Measurements from ENCODE around the gene PDZRN3.

The PDZRN3 gene

DNA sequence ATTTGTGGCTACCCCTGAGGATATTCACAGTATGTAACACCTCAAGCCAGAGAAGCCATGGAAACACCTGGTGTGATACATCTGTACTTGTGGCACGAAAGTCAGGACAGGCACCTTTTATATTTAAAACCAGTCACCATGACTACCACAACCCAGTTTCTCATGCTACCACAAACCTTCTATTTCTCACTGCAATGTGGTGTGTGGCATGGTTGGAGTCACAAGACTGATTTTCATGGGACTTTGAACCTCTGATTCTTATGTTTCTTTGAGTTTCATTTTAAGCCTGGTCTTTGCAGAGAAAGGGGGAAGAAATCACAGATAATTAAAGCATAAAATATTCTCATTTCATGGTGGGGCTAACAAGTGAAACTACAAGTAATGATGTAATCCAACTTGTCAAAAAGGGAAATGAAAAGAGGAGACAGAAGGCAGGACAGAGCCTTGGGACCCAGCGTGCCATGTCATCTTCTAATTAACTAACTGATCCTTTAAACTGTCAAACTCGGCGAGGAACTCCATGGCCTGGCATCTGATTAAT, 175.9 kb downstream of the PDZRN3 start:
- DNase-seq: no peak

DNA sequence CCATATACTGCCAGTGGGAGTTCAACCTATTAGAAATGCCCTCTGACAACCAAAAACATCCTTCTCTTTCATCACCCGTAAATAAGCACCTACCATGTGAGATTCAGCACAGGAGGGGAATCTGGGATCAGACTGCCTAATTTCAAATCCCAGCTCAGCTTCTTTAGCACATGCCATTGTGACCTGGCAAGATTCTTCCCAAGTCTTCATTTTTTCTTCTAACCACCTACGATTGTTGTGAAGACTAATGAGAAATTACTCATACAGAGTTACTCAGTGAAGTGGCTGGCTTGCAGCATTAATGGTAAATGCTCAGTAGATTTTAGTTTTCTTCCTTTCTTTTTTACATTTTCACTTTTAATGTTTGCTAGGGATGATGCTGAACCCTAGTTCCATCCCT, 176.7 kb downstream of the PDZRN3 start:
- peak; percentile 37 for DNase-seq

DNA sequence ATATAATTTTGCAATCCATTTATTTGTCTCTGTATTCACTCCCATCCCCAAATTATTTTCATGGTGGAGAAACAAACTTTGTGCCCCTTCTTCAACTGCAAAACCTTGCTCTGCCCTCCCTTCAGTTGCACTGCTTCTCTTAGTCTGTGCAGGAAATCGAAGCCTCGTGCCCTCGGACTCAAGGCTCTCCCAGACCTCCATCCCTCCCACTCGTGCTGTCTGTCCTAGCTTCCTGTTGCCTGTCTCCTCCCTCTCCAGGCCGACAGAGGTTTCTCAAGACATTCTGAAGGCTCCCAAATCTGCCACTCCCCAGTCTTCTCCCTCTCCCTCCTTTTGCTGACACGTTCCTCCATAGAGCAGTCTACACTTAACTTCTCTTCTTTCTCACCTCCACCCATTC, 177.6 kb downstream of the PDZRN3 start:
- no peak for DNase-seq

DNA sequence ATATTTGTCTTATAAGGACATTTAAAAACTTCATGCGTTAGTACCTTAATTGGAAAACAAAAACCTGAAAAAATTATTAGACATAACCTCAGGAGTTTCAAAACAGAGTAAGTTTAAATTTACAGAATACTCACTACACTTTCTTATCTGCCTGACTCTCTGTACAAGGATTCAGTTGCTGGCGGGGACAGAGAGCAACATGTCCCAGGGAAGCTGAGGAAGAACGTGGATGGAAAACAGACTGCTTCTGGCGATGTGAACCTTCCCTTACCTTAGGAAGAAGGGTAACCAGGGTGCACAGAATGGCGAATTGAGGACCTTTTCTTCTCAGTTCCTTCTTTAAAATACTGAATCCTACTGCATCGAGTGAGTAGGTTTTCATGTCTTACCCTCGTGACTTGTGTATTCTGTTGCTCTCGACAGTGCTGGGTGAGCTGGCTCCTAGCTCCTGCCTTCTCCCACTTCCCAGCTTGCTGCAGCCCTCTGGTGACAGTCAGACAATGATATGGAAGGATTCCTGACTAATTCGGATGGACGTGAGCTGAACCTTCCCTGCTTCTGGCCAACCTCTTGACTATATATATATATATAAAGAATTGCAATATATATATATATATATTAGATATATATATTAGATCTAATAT, 178.2 kb downstream of the PDZRN3 start:
- DNase-seq: no peak

DNA sequence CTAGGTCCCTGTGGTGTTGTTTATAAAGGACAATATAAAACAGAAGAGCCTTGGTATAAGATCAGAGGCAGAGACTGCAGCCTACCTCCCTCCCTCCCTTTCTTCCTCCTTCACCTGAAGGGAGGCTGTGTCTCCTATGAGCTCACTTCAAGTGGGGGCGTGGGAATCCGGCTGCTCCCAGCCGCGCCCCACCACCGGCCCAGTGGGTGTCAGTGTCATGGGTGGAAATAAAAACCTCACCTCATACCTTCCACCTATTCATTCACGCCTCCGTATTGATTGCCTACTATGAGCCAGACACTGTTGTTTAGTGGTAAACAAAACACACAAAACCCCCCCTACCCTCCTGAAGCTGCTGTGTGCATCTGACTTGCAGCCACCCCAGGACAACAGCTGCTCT, 181.9 kb downstream of the PDZRN3 start:
- no peak for DNase-seq

DNA sequence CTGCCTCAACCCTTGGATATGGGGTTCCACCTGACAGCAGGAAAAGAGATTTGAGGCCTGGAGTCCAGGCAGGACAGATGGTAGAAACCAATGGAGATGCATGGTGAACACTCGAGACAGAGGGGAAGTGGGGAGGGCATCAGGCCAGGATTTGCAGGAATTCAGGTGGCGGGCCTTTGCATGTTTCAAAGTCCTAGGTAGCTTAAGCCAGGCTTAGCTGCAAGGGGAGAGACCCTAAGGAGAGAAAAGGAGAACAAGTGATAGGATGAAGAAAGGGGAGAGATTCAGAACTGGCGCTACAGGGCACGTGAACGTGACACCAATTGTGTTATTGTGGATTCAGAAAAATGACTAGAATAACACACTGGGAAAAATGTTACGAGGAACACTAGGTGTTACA, 182.6 kb downstream of the PDZRN3 start:
- no peak for DNase-seq

DNA sequence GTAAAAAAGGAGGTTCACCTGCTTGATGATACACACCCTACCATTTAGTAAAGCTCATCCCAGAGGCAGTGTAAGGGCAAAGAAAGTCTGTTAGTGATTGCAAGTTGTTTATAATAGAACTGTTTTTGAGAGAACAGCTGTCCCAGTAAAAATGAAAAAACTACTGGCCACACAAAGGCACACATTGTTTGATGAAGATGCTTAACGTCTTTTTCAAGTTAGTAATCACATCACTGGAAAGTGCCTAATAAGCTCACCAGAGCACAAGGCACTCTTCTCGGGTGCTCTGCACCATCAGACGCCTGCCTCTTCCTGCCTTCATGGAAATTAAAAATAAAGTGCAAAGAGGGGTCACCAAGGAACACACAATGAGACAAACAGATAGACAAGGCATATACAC, 186.9 kb downstream of the PDZRN3 start:
- no peak for DNase-seq

DNA sequence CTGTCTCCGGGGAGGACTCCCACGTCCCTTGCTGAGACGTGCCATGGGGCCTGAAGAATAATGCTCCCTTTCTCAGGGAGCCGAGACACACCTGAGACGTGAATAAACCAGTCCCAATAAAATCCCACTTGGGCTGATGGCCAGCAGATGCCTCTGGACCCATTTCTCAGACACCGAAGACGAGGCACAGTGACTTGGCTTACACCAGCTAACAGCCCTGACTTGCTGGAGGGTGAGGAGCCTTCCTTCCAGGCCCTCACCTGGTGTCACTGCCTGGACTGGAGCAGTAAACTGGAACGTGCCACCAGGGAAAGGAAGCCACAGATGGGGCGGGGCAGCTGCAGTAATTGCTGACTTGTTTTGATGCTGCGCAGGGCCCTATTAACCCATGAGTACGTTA, 189.7 kb downstream of the PDZRN3 start:
- no peak for DNase-seq

DNA sequence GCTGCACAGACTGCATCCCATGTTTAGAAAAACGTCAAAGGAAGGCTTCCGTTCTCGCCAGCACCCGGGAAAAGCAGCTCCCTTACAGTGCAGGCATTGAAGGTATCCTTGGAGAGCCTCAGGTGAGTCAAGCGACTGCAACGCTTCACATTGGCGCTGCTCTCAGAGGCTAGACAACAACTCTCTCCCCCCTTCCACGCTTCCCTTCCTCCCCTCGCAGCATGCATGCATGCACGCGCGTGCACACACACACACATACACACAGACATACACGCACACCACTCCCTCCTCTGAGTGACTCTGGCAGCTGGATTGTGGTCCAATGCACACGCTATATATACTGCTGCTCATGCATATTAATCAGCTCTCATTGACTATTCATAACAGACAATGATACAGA, 191.1 kb downstream of the PDZRN3 start:
- peak; percentile 33 for DNase-seq

DNA sequence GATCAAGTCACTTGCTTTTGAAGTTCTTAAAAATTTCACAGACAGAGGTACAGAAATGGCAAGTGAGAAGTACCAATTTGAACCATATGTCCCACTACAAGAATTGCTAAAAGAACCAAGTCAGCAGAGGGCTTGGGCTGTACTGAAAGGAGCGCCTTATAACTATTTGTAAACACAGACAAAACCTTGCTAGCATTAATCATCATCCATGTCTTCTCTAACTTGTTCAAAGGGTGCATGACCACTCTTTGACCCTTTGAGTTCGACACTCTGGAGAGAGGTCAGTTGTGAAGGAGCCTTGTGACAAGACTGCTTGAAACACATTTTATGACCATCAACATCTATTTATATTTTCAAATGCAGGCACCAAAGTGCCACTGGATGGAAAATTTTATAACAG, 191.7 kb downstream of the PDZRN3 start:
- DNase-seq: no peak

DNA sequence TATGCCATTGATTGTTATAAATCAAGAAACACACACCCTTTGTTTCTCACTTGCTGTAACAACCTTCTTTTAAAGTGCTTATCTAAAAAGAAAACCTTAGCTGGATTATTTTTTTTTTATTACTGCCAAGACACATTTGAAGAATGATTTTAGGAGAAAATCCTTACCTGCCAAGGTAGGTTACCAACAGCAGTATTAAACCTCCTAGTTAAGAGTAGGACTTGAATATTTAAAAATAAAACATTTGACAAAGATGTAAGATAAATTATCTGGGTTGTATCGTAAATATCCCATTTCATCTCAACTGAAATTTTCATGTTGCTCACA, 192.1 kb downstream of the PDZRN3 start:
- no peak for DNase-seq

DNA sequence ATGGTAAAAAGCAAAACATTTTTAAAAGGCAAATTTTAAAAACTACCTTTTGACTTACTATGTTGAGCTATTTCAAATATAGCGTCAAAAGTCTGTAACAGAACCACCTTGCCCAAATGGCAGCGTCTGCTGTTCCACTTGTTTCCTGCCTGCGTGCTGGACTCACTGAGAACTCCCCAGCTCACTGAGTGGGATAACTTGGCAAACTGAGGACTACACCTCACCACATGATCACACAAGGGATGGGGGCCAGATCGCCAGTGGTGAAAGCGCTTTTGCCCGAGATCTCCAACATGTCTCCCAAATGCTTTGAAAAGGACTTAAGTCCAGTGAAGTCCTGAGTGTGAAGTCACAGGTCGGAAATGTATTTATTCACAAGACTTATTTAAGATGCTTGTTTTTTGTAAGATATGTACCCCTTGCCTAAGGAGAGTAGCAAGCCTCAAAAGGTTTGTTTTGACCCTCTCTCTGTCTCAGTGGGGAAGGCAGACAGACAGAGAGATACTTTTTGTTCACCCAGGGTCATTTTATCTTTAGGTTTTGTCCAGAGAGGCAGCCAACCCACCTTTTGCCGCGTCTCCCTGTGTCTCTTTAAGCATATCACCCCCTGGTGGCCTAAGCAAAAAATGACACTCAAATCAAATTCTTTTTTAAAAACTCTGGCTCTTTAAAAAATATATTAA, 192.6 kb downstream of the PDZRN3 start:
- peak; percentile 44 for DNase-seq

DNA sequence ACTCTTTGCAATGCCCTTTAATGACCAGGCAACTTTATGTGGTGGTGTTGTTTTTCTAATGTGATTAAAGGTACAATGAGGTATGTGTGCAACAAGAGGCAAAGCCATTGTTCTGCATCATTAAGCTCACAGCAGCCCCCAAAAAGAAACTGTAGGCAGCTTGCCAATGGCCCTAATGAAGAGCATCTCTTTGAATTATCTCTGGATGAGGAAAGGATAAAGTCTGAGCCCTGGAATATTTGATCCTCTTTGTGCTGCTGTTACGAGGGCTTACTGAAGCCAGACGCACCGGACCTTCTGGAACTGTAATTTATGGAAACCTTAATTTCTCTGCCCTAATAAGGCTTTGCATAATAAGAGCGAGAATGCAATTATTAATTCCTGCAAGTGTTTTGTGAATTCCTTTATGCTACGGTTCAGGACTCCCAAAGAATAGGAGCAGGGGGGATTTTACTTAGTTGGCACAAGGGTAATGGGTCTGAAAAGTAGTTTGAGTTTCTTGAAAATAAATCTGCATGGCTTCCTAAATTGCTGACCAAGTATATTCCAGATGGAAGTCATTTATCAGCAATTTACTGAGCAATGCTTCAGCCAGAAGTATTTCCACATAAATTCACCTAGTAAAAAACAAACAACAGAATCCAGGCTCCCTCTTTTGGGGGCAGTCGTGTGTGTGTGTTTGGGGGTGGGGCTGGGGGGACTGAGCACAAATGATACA, 193.4 kb downstream of the PDZRN3 start:
- no peak for DNase-seq

DNA sequence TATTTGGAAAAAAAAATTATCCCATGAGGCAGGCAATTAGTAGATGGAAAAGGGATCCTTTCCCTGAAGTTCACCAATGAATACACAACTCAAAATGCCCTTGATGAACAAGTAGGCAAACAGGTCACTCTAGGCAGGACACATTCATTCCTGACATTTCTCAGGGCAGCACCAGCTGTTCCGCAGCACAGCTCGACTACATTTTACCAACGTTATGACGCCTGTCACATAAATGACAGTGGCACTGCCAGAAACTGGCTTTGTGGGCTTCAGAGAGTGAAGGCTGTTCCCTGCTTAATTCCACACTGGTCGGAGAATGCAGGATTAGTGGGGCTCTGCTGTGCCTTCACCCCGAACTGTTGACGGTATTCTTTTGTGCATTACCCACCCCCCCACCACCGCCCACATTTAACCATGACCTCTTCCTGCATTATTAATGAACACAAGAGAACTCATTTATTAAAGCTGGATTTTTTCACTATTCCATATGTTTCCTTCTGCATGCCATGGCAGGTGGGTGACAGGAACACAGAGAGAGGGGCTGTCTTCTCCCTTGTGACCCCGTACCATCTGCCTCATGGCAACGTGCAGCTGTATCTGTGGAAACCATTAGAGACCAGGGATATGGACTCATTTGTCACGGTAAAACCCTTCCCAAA, 197.6 kb downstream of the PDZRN3 start:
- DNase-seq: no peak

DNA sequence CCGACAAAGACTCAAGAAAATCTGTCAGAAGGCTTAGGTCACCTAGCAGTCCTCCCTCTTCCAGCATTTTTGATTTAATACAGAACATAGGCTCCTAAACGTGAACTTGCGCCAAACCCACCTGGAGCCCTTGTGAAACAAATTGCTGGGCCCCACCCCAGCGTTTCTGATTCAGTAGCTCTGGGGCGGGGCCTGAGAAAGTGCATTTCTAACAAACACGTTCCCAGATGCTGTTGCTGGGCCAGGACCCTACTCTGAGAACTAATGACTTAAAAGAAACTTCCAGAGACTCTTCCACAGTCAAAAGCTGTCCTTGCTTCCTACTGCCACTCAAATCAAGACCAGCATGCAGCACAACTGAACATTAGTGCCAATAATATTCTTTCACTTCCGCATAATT, 198.1 kb downstream of the PDZRN3 start:
- no peak for DNase-seq

DNA sequence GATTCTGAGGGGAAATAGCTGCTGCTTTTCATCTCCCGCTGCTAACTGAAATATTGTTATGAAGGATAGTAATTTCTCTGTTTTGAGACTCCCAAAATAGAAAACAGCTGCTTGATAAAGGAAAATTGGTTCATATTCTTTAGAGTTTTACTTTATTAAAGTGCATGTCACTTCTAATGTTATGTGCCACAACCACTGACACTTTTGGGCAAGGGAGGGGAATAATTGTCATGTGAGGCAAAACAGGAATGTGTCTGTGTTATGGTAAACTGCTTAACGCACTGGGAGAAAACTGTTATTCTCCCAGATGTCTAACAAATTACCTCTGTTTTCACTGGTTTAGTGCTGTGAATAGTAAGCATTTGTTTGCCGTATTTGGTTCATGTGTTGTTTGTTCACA, 201.6 kb downstream of the PDZRN3 start:
- no peak for DNase-seq

DNA sequence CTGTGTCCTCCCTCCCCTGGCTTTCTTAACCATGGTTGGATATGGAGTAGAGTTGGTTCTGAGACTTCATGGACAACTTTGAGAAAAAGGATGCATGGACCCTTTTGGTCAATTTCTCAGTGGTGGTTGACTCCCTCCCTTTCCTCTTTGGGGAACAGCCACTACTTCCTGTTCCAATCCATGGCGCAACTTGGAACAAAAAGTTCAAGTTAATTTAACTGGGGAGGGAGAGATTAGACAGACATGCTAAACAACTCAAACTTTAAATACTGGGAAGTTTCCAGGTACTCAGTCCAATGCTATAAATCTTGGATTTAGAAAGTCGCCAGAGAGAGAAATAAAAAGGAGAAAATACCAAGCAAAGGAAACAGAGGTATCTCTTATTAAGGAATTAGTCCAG, 202.2 kb downstream of the PDZRN3 start:
- DNase-seq: no peak

DNA sequence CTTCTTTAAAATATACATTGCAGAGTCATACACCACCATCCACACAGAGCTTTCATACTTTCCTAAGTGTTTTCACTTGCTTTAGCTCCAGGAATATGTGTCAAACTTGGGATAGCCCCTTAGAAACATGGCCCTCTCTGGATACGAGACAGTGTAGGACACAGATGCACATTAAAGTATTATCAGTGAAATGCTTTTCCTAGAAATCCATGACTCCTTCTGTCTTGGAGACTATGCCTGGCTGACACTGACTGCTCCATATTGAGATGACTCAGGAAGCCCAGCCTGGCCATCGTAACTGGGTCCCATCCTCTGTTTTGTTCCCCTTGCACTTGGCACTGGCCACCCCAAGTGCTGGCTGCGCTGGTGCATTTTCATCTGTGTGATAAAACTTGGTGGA, 204.8 kb downstream of the PDZRN3 start:
- DNase-seq: no peak

DNA sequence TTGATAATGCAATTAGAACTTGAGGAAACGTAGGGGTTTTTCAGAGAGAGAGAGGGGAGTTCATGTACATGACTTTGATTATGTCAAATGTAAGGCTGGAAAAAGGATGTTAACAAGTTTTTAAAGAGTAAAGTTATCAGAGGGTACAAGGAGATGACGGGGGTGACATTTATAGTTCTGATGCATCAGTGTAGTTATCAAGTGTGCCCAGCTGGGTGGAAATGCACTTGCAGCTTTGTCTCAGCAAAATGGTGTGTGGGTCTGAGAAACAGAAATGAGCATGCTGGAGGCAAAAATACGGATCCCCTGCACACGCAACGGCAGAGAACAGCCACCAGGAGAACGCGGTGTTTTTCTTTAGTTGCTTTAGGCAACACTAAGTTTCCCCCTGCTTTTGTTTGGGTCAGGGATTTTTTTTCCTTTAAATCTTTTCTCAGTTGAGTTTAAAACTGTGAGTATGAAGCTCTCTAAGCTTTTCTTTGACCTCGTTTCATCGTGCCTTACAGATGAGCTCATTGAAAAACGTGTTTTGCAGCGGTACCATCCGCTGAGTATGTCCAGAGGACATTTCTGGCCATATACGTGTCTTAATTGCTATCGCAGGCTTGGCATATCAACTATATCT, 205.4 kb downstream of the PDZRN3 start:
- peak; percentile 74 for DNase-seq

DNA sequence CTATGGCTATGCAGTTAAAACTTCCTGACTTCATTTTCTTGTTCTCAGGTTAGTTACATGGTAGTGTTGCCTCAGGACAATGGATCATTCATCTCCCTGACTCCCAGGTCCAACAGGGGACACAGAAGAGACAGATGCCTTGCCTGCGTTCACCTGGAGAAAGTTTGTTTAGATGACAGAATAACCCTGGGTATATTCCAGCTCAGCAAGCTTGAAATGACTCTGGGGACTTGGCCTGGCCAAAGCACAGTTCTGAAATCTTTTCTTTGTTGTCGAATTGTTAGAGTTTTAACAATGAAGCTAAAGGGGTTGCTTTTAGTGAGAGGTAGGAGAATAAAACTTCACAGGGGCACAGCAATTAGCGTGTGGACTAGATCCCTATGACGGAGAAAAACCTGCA, 206.1 kb downstream of the PDZRN3 start:
- no peak for DNase-seq

DNA sequence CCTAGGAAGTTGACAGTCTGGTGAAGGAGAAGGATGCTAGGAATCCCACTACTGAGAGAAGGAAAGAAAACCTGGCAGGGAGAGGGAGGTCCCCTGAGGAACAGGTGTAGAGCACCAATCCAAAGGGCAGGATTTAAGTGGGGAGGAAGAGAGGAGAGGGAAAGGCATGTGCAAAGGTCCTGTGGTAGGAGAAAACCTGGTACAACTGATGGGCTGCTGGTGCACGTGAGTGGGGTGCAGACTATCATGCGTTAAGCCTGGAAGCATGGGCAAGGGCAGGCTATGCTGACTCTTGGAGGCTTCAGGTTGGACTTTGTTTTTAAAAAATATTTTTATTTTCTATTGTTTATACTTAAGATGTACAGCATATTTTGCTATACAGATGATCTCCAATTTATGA, 209.6 kb downstream of the PDZRN3 start:
- no peak for DNase-seq

DNA sequence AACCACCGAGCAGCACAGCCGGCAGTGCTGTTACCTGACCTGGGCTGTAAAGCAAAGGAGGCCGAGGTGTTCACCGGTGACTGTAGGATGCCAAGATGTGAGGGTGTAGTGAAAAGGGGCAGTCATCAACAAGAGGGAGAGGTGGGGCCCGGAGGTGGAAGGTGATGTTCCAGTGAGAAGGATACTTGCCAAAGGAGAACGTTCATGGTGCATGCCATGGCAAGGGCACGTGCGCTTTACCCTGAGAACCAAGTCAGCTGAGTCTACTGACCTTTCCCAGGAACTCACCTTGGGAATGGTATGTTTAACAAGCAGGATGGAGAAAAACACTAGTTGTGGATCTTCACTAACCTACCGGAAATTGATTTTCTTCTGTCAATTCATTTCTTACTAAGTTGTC, 211.1 kb downstream of the PDZRN3 start:
- no peak for DNase-seq

DNA sequence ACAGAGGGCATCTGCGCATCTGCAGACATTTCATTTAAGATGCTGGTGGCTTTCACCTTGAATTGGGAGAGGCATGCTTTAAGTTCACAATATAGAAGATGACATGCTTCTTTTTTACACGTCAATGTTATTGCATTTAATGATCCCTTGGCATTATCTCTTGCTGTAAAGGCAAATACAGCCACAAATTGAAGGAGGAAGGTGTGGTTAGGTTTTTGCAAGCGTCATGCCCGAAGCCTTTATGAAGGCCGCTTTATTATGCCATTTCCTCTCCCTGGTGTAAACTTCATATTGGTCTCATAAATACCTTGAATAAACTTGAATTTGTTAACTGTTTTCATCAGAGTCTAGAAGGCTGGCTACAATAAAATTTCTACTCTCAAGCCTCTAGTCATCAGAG, 212.7 kb downstream of the PDZRN3 start:
- no peak for DNase-seq
